CD4-positive, alpha-beta T cell (primary cell): Measurements from ENCODE around the gene ZC3H18. TPM values are rescaled to one million over a fixed set of nuclear protein-coding genes. Genes with fewer than 3 reads are reported as not detected.

Experiments
- ATAC-seq: fragments of 200-7000 bp; cut with Tn5 transposase; one replicate; pipeline ENCODE4 v1.10.0; 2022; ENCODE audit warnings: mild to moderate bottlenecking; ENCODE audit not compliant: poor library complexity
- CTCF ChIA-PET: fragments of 350-600 bp; sonication (Branson Sonifier 250); formaldehyde crosslinking; loops from one replicate; lab custom pipeline; 2021; ENCODE audit warnings: antibody characterized with exemption, inconsistent platforms; lab: Charles Lee
- POLR2A ChIA-PET: fragments of 350-600 bp; sonication (Branson Sonifier 250); formaldehyde crosslinking; loops from one replicate; lab custom pipeline; 2021; ENCODE audit warnings: antibody characterized with exemption, inconsistent platforms; lab: Charles Lee
- DNase-seq, 14 experiments: peaks; one replicate each; pipeline ENCODE4 v3.0.0-alpha.2; 2013 to 2020; ENCODE audit warnings: mixed read lengths in 2 of 14
- H3K27ac ChIP-seq, 2 donors: one replicate each; pipeline versions ENCODE4 v1.5.1 to v1.7.0; 2013; ENCODE audit warnings: low read length in 2 of 2, low read depth in 1 of 2, mild to moderate bottlenecking in 1 of 2
- H3K27me3 ChIP-seq, 2 experiments: 1 replicate in 1 of 2; 2 replicates in 1 of 2; pipeline versions ENCODE4 v1.6.1 to v1.7.0; 2013; ENCODE audit warnings: low read length in 2 of 2, control low read depth in 1 of 2, mild to moderate bottlenecking in 1 of 2, moderate library complexity in 1 of 2; ENCODE audit not compliant: insufficient read depth in 2 of 2, control insufficient read depth in 1 of 2
- H3K36me3 ChIP-seq: one replicate; pipeline ENCODE4 v1.6.1; 2013; ENCODE audit warnings: low read length, control low read depth; ENCODE audit not compliant: insufficient read depth
- H3K4me1 ChIP-seq: one replicate; pipeline ENCODE4 v1.6.1; 2013; ENCODE audit warnings: low read length, control low read depth; ENCODE audit not compliant: insufficient read depth
- H3K4me3 ChIP-seq: one replicate; pipeline ENCODE4 v1.5.1; 2013; ENCODE audit warnings: mild to moderate bottlenecking, low read length, moderate library complexity
- H3K9me3 ChIP-seq, 2 experiments: 1 replicate in 1 of 2; 2 replicates in 1 of 2; pipeline versions ENCODE4 v1.6.1 to v1.7.0; 2013; ENCODE audit warnings: low read length in 2 of 2, mild to moderate bottlenecking in 2 of 2, control low read depth in 1 of 2, moderate library complexity in 1 of 2; ENCODE audit not compliant: control insufficient read depth in 1 of 2, insufficient read depth in 1 of 2
- H3K27ac Mint-ChIP-seq: one replicate; pipeline ENCODE4 v1.8.0; 2020; ENCODE audit warnings: mixed read lengths
- H3K27me3 Mint-ChIP-seq: one replicate; pipeline ENCODE4 v1.8.0; 2021; ENCODE audit warnings: mixed read lengths
- H3K36me3 Mint-ChIP-seq: one replicate; pipeline ENCODE4 v1.8.0; 2021; ENCODE audit warnings: low read depth, mixed read lengths
- H3K4me1 Mint-ChIP-seq: one replicate; pipeline ENCODE4 v1.8.0; 2021; ENCODE audit warnings: low read depth, mixed read lengths
- H3K4me3 Mint-ChIP-seq: one replicate; pipeline ENCODE4 v1.8.0; 2020; ENCODE audit warnings: mild to moderate bottlenecking, mixed read lengths
- H3K9me3 Mint-ChIP-seq: one replicate; pipeline ENCODE4 v1.8.0; 2020; ENCODE audit warnings: mixed read lengths
- CTCF ChIP-seq: fragments of 200-600 bp; IDR thresholded peaks from one replicate; pipeline ENCODE4 v1.8.0; 2022; ENCODE audit warnings: antibody characterized with exemption, mild to moderate bottlenecking
- intact Hi-C, 2 experiments: fragments of 100-400 bp; cut with DNase I in 1 of 2; cut with micrococcal nuclease in 1 of 2; formaldehyde crosslinking; loops; one replicate each; pipeline versions ENCODE4 v1.15.1 to v1.9.0; 2023 to 2025; cut with DNase I, micrococcal nuclease
- total RNA-seq, 174 experiments: library from RNA in 2 of 174; stranded (reverse) in 2 of 174; gene quantifications; one replicate each; pipeline ENCODE4 v1.2.3 and lab custom pipeline; 2021 to 2026

Gene ZC3H18
- total RNA-seq, 2 experiments from 2014 or later, result 92.6 to 93.7 TPM

DNA sequence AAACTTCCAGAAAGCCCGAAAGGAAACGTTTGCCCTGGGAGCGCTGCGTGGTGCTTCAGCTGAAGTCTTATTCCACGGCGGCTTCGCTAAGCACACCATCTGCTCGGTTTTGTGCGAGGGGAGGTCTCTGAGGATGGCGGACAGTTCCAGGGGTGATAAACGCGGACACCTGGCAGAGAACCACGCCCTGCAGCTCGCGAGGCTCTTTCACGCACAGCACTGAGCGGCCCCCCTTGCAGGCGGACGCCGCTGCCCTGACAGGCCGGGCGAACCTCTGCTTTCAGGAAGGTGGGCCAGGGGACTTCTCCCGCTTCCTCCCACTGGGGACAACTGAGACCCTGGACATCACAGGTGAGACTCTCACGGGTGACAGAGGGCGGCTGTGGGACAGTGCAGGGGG is 89.0 kb downstream of the ZC3H18 start:
- H3K4me1 ChIP-seq, result peaks cover 18% of the 10 kb centered on the region
- Mint-ChIP-seq H3K27ac (no peak overlapping the region), H3K4me1 (peaks cover 10% of the 10 kb centered on the region), H3K27me3 (no peaks in the 10 kb centered on the region), H3K9me3 (no peaks in the 10 kb centered on the region), H3K36me3 (peaks cover 11% of the 10 kb centered on the region), H3K4me3 (no peak overlapping the region)
- no peak overlapping the region for H3K4me3 ChIP-seq
- intact Hi-C loops, result no loop called here
- DNase-seq, result no peak
- H3K27ac ChIP-seq, result no peak overlapping the region
- ChIA-PET CTCF (no interaction called here), POLR2A (no interaction called here)
- ATAC-seq, result no peak
- H3K36me3 ChIP-seq, result peaks cover 12% of the 10 kb centered on the region
- no peaks in the 10 kb centered on the region for H3K9me3 ChIP-seq
- no peaks in the 10 kb centered on the region for H3K27me3 ChIP-seq
- no peak for TF ChIP-seq CTCF

- H3K9me3 Mint-ChIP-seq, result no peaks in the 10 kb centered on the region
- ChIA-PET POLR2A (interaction anchor here (1.1 to 2.1 kb wide), 2 partner anchors 20 to 22 kb away, joined by 3 to 5 read pairs; no protein-coding TSS in a partner anchor), CTCF (no interaction called here)
- Histone ChIP-seq H3K4me3 (no peak overlapping the region), H3K36me3 (peaks cover 7% of the 10 kb centered on the region), H3K27ac (no peak overlapping the region), H3K4me1 (peaks cover 19% of the 10 kb centered on the region), H3K27me3 (no peaks in the 10 kb centered on the region), H3K9me3 (no peaks in the 10 kb centered on the region)
- no peaks in the 10 kb centered on the region for H3K27me3 Mint-ChIP-seq
- H3K27ac Mint-ChIP-seq, result peak overlapping the region; percentile 91
- DNase-seq (no peak), ATAC-seq (no peak)
- H3K36me3 Mint-ChIP-seq, result peaks cover 6% of the 10 kb centered on the region
- TF ChIP-seq CTCF, result no peak
- peaks cover 17% of the 10 kb centered on the region for H3K4me1 Mint-ChIP-seq
- intact Hi-C loops, result no loop called here
- H3K4me3 Mint-ChIP-seq, result peak overlapping the region; percentile 32
Observed at GRCh38 chr16:88661468-88661867, 91.3 kb downstream of the ZC3H18 start.

- no peak for TF ChIP-seq CTCF
Observed at GRCh38 chr16:88662222-88662842, 92.1 kb downstream of the ZC3H18 start.

More at GRCh38 chr16:88662222-88662842, 92.1 kb downstream of the ZC3H18 start:
- H3K9me3 ChIP-seq, result no peaks in the 10 kb centered on the region
- Mint-ChIP-seq H3K27me3 (no peaks in the 10 kb centered on the region), H3K27ac (peak overlapping the region; percentile 91), H3K4me3 (peak overlapping the region; percentile 83), H3K36me3 (peaks cover 6% of the 10 kb centered on the region), H3K4me1 (peaks cover 17% of the 10 kb centered on the region), H3K9me3 (no peaks in the 10 kb centered on the region)
- intact Hi-C loops, result no loop called here
- ChIA-PET CTCF (interaction anchor here (1.6 to 3.2 kb wide), 2 partner anchors 18 to 23 kb away, joined by 4 to 18 read pairs; no protein-coding TSS in a partner anchor), POLR2A (interaction anchor here (0.9 to 2.6 kb wide), 12 partner anchors 9 to 195 kb away, joined by 3 to 10 read pairs (median 6); partner anchors contain the start of gene ZC3H18)
- peaks cover 2% of the 10 kb centered on the region for H3K36me3 ChIP-seq
- ATAC-seq, result no peak
- peak in 1 of 14 experiments; percentile 44 for DNase-seq
- peak overlapping the region; percentile 84 for H3K4me3 ChIP-seq
- H3K27ac ChIP-seq, result peak overlapping the region in 1 of 2 donors; percentile 69
- no peaks in the 10 kb centered on the region for H3K27me3 ChIP-seq
- peaks cover 19% of the 10 kb centered on the region for H3K4me1 ChIP-seq
